ES-I3 (cell line): ENCODE measurements around the gene SERPINA3.

ENCODE experiments used
- H3K36me3 ChIP-seq: 2 replicates; pipeline ENCODE4 v1.6.1; 2013; ENCODE audit warnings: mild to moderate bottlenecking, low read length, control low read depth, moderate library complexity; ENCODE audit not compliant: insufficient read depth
- H3K4me1 ChIP-seq: 2 replicates; pipeline ENCODE4 v1.6.1; 2013; ENCODE audit warnings: mild to moderate bottlenecking, control low read depth, low read length; ENCODE audit not compliant: insufficient read depth
- H3K9ac ChIP-seq: 2 replicates; pipeline ENCODE4 v1.6.1; 2013; ENCODE audit warnings: low read depth, mild to moderate bottlenecking, low read length, moderate library complexity
- H3K9me3 ChIP-seq: 2 replicates; pipeline ENCODE4 v1.6.1; 2013; ENCODE audit warnings: mild to moderate bottlenecking, low read length, moderate library complexity; ENCODE audit not compliant: control insufficient read depth, insufficient read depth

The SERPINA3 gene

DNA sequence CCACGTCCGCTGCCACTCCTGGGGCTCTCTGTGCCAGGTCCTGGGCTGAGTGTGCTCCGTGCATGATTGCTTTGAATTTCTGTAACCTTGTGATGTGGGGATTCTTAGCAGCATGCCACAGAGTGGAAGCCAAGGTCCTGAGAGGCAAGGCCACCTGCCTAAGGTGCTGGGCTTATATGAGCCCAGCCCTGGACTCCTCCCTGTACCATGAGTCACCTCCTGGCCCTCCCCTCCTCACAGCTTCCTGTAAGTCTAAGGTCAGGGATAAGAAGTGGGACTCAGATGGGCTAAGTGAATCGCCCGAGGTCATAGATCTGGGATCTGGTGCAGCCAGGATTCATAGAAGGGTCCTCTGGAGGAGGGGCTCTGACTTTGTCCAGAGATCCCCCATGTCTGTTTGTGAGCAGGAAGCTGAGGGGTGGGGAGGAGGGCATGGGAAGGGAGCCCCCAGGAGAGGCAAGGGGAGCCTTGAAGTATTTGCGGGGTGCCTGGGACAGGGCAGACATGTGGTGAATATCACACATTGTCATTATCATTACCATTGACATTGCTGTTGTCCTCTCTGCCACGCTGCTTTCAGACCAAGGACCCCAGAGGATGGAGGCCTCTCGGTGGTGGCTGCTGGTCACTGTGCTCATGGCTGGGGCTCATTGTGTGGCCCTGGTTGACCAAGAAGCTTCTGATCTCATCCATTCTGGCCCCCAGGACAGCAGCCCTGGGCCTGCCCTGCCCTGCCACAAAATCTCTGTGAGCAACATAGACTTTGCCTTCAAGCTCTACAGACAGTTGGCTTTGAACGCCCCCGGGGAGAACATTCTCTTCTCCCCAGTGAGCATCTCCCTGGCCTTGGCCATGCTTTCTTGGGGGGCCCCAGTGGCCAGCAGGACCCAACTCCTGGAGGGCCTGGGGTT is 28.8 kb downstream of the SERPINA3 start:
- Histone ChIP-seq H3K4me1 (no peaks in the 10 kb centered on the region; the same call in 1 of the 2 replicates), H3K9me3 (no peaks in the 10 kb centered on the region), H3K9ac (no peak overlapping the region), H3K36me3 (no peaks in the 10 kb centered on the region)

DNA sequence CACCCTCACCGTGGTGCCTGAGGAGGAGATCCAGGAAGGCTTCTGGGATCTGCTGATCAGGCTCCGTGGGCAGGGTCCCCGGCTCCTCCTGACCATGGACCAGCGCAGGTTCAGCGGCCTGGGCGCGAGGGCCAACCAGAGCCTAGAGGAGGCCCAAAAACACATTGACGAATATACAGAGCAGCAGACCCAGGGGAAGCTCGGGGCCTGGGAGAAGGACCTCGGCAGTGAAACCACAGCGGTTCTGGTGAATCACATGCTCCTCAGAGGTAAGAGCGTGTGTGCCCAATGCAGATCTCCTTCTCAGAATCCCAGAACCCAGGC is 29.4 kb downstream of the SERPINA3 start:
- H3K9me3 ChIP-seq = no peaks in the 10 kb centered on the region
- H3K36me3 ChIP-seq = no peaks in the 10 kb centered on the region
- no peaks in the 10 kb centered on the region; the same call in 1 of the 2 replicates for H3K4me1 ChIP-seq
- H3K9ac ChIP-seq = no peak overlapping the region

DNA sequence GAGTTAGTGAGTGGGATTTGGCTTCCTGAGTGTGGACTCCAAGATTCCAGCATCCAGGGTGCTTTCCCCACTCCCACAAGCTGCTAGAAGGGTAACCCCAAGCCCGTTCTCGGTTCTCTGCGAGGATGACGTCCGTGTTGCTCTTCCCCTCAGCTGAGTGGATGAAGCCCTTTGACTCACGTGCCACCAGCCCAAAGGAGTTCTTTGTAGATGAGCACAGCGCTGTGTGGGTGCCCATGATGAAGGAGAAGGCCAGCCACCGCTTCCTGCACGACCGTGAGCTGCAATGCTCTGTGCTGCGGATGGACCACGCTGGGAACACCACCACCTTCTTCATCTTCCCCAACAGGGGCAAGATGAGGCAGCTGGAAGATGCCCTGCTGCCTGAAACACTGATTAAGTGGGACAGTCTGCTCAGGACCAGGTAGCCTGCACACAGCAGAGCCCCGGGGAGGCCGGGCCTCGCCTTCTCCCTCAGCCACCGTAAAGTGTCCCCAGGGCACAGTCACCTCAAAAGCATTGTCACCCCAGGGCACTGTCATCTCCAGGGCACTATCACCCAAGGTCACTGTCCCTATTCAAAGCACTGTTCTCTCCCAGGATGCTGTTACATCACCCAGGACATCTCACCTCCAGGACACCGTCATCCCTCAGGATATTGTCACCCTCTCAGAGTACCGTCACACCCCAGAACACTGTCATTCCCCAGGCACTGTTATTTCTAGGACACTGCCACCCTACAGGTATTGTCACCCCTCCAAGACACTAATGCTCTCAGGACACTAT is 31.3 kb downstream of the SERPINA3 start:
- Histone ChIP-seq H3K9me3 (no peaks in the 10 kb centered on the region; the same call in 1 of the 2 replicates), H3K36me3 (no peaks in the 10 kb centered on the region), H3K9ac (no peak overlapping the region), H3K4me1 (no peaks in the 10 kb centered on the region; the same call in 1 of the 2 replicates)

DNA sequence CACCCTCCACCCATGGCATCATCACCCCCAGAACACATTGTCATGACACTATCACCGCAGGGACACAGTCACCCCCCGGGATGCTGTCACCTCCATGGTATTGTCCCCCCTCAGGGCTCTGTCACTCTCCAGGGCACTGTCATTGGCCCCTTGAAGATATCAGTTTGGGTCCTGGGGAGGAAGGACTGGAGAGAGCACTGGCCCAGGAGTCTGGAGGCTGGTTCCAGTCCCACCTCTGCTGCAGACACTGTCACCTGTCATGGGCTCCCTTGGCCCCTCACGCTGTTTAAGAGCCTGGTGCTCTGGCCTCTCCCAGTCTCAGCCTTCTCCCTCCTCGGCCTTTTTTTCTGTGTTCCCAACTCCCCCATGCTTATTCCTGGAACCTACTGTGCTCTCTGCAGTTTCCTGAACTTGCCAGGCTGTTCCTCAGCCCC is 31.9 kb downstream of the SERPINA3 start:
- H3K36me3 ChIP-seq = no peaks in the 10 kb centered on the region
- peaks cover 2% of the 10 kb centered on the region; the same call in 1 of the 2 replicates for H3K9me3 ChIP-seq
- H3K4me1 ChIP-seq = no peaks in the 10 kb centered on the region; the same call in 1 of the 2 replicates
- H3K9ac ChIP-seq = no peak overlapping the region

DNA sequence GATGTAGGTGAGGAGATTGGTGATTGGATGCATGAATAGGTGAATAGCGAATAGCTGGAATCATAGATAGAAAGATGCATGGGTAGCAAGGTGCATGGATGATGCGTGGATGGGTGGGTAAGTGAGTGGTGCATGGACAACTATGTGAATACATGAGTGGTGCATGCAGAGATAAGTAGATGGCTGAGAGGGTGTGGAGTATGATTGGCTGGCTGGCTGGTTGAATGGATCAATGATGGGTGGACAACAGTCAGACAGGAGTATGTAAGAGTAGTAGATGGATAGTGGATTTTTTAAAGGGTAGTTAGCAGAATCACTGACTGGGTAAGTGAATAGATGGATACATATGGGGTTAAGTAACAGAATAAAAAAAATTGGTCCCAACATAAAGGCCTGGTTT is 33.9 kb downstream of the SERPINA3 start:
- H3K9me3 ChIP-seq = peaks cover 2% of the 10 kb centered on the region; the same call in 1 of the 2 replicates
- H3K4me1 ChIP-seq = no peaks in the 10 kb centered on the region; the same call in 1 of the 2 replicates
- no peaks in the 10 kb centered on the region for H3K36me3 ChIP-seq
- H3K9ac ChIP-seq = no peak overlapping the region

DNA sequence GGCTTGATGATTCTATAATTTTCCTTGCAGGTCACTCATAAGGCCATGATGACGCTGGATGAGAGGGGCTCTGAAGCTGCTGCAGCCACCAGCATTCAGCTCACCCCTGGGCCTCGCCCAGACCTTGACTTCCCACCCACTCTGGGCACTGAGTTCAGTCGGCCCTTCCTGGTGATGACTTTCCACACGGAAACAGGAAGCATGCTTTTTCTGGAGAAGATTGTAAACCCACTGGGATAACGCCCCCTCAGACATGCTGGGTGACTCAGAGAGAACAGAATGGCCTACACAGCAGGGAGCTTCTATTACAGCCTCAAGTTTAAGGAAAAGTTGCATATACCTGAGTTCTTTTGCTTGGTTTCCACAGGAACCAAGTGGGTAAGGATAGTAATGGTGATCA is 34.3 kb downstream of the SERPINA3 start:
- no peaks in the 10 kb centered on the region for H3K4me1 ChIP-seq
- no peak overlapping the region for H3K9ac ChIP-seq
- H3K36me3 ChIP-seq = no peaks in the 10 kb centered on the region
- H3K9me3 ChIP-seq = peaks cover 2% of the 10 kb centered on the region; the same call in 1 of the 2 replicates

DNA sequence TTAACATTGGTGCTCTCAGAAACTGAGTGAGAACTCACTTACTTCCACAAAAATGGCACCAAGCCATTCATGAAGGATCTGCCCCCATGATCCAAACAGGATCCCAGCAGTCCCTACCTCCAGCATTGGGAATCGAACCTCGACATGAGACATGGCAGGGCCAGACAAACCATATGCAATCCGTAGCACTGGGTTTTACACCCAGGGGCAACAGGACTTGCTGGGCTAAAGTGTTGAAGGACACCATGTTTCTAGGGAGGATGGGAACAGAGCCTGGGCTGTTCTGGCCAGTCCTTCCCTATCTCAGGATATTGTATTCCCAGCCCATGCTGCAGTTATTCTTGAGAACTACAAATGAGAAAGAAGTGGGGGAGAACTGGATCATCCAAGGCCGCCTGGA is 36.6 kb downstream of the SERPINA3 start:
- Histone ChIP-seq H3K9ac (no peak overlapping the region), H3K36me3 (no peaks in the 10 kb centered on the region), H3K4me1 (no peaks in the 10 kb centered on the region), H3K9me3 (peaks cover 2% of the 10 kb centered on the region; the same call in 1 of the 2 replicates)

DNA sequence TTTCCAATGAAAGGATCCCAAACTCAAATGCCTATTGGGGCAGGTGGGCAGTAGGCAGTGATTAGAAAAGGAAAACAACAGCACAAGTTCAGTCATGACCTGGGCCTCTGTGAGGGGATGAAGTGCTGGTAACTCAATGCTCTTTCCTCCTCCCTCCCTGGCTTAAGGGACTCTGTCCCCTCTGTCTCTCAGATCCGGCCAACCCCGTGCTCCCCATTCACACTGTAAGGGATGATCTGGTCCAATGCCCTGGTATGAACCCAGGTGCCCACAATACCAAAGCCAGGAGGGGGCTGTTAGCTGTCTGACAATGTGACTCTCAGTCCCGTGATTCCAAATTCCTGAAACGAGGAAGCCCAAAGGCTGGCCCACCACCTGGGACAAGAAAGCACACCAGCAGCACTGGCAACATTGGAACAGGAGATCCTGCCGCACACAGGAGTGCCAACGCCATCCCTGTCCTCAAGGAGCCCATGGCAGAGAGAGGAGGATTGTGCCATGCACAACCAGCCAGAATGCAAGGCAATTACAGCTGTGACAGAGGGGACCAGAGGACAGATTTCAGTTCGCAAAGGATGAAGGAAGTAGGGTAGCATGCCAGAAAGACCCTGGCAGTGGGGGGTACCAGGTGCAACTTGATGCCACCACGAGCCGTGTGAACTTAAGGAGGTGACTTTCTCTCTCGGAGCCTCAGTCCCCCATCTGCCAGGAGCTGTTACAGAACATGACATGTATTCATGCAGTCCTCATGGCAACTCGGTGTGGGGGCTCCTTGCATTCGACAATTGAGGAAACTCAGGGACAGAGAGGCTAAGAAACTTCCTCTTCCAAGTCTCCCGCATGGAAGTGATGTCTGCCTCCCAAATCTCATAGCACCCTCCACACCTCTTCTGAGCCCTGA is 37.6 kb downstream of the SERPINA3 start:
- Histone ChIP-seq H3K9me3 (peaks cover 2% of the 10 kb centered on the region; the same call in 1 of the 2 replicates), H3K4me1 (no peaks in the 10 kb centered on the region), H3K36me3 (no peaks in the 10 kb centered on the region), H3K9ac (no peak overlapping the region)

DNA sequence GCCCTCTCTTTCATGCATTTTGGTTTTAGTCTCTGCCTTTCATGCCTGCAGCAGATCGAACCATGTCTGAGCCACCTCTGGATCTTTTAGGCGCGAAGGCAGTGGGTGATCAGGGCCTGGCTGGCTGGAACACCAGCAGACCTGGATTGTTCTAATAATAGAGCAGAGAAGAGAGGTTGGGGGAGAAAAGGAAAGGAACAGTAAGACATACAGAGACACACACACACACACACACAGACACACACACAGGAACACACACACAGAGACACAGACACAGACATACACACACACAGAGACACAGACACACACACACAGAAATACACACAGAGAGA is 38.2 kb downstream of the SERPINA3 start:
- peaks cover 2% of the 10 kb centered on the region; the same call in 1 of the 2 replicates for H3K9me3 ChIP-seq
- no peak overlapping the region for H3K9ac ChIP-seq
- no peaks in the 10 kb centered on the region for H3K36me3 ChIP-seq
- H3K4me1 ChIP-seq = no peaks in the 10 kb centered on the region

DNA sequence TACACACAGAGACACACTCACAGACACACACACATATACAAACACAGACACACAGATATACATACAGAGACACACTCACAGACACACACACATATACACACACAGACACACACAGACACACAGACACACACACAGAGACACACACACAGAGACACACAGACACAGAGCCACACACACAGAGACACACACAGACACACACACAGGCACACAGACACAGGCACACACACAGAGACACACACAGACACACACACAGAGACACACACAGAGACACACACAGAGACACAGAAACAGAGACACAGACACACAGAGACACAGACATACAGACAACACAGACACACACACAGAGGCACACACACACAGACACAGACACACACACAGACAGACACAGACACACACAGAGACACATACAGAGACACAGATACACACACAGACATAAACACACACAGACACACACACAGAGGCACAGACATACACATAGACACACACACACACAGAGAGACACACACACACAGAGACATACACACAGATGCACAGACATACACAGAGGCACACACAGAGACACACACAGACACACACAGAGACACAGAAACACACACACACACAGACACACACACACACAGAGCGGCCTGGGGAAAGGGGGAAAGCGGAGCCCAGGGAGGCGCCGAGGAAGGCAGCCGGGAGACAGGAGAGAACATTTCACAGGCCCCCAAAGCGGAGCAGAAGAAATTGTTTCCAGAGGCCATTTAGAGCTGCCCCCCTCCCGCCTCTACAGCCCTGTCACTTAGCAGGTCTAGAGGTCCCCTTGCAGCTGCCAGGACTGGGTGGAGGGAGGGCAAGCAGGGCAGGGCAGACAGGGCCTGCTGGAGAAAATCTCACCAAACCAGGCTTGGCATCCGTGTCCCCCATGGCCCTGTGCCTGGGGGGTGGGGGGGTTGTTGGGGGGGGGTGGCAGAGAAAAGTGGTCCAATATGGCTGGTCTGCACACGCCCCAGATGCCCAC is 38.9 kb downstream of the SERPINA3 start:
- H3K4me1 ChIP-seq = no peaks in the 10 kb centered on the region

DNA sequence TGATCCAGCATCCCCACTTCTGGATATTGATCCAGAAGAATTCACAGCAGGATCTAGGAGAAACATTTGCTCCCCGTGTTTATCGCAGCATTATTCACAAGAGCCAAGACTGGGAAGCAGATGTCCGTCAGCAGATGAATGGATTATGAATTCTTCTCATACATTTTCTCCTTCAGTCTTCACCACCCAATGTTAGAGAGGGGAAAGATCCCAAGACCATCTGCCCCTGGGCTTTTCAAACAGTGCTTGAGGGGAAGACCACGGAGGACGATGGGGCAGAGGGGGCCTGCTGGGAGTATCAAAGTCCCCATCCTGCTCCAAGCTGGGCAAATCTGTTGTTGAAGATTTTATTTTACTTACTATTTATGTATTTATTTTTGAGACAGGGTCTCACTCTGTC is 41.1 kb downstream of the SERPINA3 start:
- Histone ChIP-seq H3K9me3 (peaks cover 2% of the 10 kb centered on the region; the same call in 1 of the 2 replicates), H3K36me3 (no peaks in the 10 kb centered on the region), H3K9ac (no peak overlapping the region), H3K4me1 (no peaks in the 10 kb centered on the region)

More for the DNA sequence above, 38.9 kb downstream of the SERPINA3 start:
- Histone ChIP-seq H3K9me3 (peaks cover 2% of the 10 kb centered on the region; the same call in 1 of the 2 replicates), H3K9ac (no peak overlapping the region), H3K36me3 (no peaks in the 10 kb centered on the region)

DNA sequence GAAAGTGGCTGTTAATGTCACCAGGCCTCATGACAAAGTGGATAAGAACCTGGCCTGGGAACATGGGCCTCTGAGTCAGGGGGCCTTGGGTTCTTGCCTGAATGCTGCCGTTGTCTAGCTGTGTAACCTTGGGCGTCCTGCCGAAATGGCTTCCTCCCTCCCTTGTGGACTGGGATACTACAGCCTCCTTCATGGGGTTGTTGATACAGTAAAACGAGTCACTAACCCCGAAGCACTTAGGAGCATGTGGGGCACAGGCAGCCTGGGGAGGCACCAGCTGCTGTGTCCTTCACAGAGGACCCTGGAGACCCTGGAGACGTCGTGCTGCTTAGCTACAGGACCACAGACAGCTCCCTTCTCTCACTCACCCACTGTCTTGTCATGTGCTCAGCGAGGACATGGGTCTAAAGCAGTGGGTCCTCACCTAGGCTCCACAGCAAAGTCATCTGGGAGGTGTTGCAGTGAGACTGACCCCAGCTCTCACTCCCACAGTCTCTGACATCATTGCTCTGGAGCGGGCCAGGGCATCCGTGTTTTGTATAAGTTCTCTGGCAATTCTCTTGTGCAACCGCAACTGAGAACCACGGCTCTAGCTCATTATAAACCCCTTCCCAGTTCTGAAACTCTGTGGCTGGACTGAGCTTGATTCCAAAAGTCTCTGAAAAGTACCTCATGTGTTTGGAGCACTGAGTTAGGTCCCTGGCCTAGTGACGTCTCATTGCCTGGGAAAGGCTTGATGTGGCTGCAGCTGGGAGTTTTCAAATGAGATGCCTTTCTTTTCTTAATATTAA is 42.1 kb downstream of the SERPINA3 start:
- no peaks in the 10 kb centered on the region for H3K9me3 ChIP-seq
- H3K4me1 ChIP-seq = no peaks in the 10 kb centered on the region
- H3K9ac ChIP-seq = no peak overlapping the region
- no peaks in the 10 kb centered on the region for H3K36me3 ChIP-seq
